Neural cell (in vitro differentiated cells): Measurements from ENCODE around the gene ADGRG3.

Experiments used
- CTCF ChIP-seq: fragments of 450-650 bp; IDR thresholded peaks from 2 replicates; pipeline ENCODE4 v1.5.1; 2014; ENCODE audit warnings: antibody characterized with exemption, mild to moderate bottlenecking, moderate library complexity; ENCODE audit not compliant: poor library complexity, severe bottlenecking
- RAD21 ChIP-seq: fragments of 450-650 bp; conservative IDR thresholded peaks from 2 replicates; pipeline ENCODE4 v1.6.1; 2014; ENCODE audit warnings: antibody characterized with exemption, mild to moderate bottlenecking, moderate library complexity
- SMC3 ChIP-seq: fragments of 450-650 bp; conservative IDR thresholded peaks from 2 replicates; pipeline ENCODE4 v1.6.1; 2014; ENCODE audit warnings: antibody characterized with exemption, mild to moderate bottlenecking, moderate library complexity; ENCODE audit not compliant: poor library complexity

- TF ChIP-seq CTCF, result no peak
- no peak for TF ChIP-seq SMC3
- TF ChIP-seq RAD21, result no peak
These were observed 4.7 kb downstream of the ADGRG3 start for GRCh38 chr16:57672824-57673223.
